GF-D8 (cell line): ENCODE data around the gene TRPT1.
"Not testable (repeated sequence)": the region's sequence is repeated elsewhere in the genome, so short reads cannot be mapped to it uniquely, and the experiment has no call there.

Experiments used
- DNase-seq: peaks from one replicate; lab custom pipeline; 2025; lab: John Stamatoyannopoulos, UW

TRPT1 gene

GRCh38 chr11:64258356-64258755, 32.4 kb upstream of the TRPT1 start:
- DNase-seq, result no peak

- DNase-seq, result no peak
Observed at GRCh38 chr11:64256300-64256699, 30.3 kb upstream of the TRPT1 start.

GRCh38 chr11:64255135-64256128, 29.4 kb upstream of the TRPT1 start:
- DNase-seq, result no peak

- DNase-seq, result no peak
Observed at GRCh38 chr11:64254326-64254725, 28.3 kb upstream of the TRPT1 start.

DNA sequence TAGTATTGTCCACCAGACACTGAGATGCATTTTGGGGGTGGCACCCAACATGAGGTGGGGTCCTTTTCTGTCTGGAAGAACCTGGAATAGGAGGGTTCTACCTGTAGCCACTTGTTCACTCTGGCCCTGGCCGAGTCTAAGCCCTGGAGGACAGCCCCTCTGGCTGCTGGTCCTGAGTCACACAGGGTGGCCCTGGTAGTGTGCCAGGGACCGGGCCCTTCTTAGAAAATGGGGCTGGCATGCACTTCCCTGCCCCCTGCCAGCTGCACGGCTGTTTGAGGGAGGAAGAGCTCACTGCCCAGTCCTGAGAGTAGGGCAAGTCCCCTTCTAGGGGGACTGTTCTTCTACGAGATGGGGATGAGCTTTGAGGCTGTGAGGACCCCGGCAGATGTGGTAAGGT, 27.5 kb upstream of the TRPT1 start:
- no peak for DNase-seq

GRCh38 chr11:64253043-64253442, 27.1 kb upstream of the TRPT1 start:
- DNase-seq, result no peak

- DNase-seq, result no peak
Observed at GRCh38 chr11:64252003-64252872, 26.3 kb upstream of the TRPT1 start.

DNA sequence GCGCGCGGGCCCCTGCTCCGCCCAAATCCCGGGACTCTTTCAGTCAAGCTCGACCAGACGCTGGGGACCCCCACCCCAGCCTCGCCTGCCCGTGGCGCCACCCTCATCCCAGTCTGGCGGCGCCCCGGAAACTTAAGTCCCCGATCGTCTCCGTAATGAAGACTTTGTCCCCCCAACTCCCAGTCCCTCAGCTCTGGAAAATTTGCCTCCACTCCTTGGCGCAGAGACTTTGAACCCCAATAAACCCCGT, 25.7 kb upstream of the TRPT1 start:
- DNase-seq, result no peak

DNA sequence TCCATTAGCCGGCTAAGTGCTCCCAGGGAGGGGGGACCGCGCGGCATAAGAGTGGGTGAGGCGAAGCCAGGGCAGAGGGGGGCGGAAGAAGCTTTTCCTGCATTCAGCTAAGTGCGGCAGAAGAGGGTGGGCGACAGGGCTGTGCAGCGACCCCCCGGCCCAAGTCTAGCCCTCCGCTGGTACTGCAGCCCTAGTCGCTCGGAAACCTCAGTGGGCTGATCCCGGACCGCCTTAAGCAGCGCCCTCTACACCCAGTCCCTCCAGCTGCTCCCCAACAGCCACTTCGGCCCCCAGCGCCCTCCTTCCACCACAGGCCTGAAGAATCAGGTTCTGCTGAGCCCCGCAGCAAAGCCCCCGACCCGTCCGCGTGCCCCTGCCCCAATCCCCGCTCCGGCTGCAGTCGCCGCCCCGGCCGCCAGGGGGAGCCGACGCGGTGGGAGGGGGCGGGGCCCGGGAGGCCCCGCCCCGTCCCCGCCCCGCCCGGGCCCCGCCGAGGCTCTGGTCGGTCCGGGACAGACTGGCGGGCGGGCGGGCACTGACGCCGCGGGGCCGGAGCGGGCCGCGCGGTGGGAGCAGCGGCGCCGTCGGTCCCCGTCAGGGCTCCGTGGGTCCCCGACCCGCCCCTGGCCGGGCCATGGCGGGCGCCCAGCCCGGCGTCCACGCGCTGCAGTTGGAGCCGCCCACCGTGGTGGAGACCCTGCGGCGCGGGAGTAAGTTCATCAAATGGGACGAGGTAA, 25.2 kb upstream of the TRPT1 start, which contains the start of gene PLCB3:
PLCB3 (plus strand) TSS at position 515 of the 737 bp plus-strand sequence; CDS start at position 635, 120 bp downstream.
- no peak for DNase-seq

DNA sequence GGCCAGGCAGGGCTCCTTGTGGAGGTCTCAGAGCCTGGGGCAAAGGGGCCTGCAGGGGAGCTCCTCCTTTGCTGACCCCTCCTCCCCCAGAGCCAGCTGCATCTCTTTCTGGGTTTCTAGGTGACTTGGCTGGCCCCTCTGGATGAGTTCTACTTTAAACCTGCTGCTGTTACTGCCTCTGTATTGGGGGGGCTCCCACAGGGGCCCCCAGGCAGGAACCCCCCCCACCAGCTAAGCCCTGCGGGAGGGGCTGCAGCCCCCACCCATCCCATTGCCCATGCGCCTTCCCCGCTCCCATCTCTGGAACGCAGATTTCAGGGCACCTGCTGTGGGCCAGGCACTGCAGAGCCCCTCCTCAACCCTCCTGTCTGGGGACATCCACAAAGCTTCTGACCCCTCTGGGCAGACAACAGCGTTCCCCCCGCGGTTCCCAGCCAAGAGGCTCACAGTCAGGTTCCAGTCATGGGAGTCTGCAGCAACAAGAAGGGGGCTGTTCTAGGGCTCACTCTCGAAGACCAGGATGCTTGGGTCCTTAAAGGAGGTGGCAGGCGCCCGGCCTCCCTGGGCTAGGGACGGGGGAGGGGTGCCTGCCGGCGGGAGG, 24.5 kb upstream of the TRPT1 start:
- DNase-seq, result no peak

DNA sequence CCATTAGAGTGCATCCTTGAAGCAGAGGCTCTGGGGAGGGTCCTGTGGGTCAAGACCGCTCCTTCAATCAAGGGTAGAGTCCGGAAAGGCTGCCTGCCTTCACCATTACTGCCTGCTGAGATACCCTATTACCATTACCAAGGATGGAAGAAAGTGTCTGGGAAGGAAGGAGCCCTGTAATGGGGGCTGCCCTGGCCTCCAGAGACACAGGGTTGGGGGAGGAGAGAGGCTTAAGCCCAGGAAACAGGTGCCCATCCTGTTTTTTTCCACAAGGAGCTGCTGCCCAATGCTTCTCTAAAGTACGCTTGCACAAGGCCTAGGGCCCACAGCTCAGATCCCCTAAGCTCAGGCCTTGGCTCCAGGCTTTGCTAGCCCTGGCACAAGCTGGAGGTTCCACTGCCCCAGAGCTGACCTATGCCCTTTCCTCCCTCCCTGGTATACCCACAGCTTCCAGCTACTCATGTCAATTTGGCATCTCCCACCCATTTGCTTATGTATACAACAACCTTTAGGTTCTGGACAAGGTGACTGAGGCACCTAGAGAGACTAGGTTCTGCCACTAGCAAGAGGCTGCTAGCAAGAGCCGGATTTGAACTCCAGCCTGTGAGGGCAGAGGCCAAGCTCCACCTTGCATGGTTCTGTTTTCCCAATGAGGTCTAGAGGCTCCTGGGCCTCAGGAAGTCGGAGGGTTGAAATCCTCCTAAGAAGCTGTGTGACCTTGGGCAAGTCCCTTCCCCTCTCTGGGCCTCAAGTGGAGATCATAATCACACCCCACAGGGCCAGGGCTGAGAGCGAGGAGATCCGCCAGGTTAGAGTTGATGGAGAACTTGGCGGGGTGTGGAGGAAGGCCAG, 23.8 kb upstream of the TRPT1 start:
- peak; percentile 28 for DNase-seq

DNA sequence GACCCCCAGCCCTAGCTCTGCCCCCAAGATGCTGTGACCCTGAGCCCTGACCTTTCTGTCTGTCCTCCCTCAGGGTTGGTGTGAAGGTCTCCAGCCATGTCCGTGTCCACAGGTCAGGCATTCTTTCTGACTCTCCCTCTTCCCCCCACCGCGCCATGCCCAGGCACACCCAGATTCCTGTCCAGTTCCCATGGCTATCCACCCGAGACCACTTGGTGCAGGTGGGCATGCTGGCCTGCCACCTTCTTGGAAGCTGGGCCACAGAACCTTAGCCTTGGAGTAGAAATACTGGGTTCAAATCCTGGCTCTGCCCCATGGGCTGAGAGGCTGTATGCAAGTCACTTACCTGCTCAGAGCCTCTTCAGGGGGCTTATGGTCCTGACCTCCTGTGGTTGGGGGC, 23.1 kb upstream of the TRPT1 start:
- no peak for DNase-seq

GRCh38 chr11:64248578-64248977, 22.6 kb upstream of the TRPT1 start:
- no peak for DNase-seq

DNA sequence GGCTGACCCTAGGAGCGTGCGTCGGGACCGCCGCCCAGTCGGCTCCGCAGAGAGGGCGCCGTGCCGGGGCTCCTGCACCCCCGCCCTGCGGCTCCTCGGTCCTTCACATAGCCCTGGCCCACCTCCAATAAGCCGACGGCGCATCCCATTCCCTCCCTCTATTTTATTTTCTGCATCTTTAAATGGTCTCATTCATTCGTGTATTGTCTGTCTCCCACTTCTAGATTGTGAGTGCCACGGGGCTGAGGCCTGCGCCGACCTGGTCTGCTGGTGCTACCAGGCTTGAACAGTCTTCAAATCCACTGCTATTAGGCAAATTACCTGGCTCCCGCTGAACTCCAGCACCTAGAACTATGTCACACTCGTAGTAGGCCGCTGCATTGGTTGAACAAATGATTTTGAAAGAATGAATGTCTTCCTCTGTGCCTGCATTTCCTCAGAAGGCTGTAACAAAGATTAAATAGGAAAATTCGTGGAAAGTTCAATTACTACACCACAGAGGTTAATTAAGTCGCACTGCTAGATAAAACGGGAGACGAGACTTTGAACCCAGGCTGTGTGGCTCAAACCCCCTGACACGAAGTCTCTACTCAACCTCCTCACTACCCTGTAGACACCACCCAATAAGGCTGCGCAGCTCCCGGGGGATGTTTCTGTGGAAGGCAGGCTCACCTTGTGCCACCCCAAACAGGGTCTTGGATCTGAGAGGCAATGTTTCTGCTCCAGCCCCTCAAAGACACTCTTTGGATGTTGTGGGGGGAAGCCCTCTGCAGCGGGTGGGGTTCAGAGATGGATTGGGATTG, 21.9 kb upstream of the TRPT1 start:
- DNase-seq, result no peak

- DNase-seq, result peak; percentile 47
Observed at GRCh38 chr11:64246871-64247728, 21.1 kb upstream of the TRPT1 start, which contains the start of gene PPP1R14B. Gene PPP1R14B (minus strand): TSS chr11:64246943. CDS start chr11:64246673, 270 bp downstream.

- not testable (repeated sequence) for DNase-seq
Observed at GRCh38 chr11:64246621-64246870, 20.6 kb upstream of the TRPT1 start.

DNA sequence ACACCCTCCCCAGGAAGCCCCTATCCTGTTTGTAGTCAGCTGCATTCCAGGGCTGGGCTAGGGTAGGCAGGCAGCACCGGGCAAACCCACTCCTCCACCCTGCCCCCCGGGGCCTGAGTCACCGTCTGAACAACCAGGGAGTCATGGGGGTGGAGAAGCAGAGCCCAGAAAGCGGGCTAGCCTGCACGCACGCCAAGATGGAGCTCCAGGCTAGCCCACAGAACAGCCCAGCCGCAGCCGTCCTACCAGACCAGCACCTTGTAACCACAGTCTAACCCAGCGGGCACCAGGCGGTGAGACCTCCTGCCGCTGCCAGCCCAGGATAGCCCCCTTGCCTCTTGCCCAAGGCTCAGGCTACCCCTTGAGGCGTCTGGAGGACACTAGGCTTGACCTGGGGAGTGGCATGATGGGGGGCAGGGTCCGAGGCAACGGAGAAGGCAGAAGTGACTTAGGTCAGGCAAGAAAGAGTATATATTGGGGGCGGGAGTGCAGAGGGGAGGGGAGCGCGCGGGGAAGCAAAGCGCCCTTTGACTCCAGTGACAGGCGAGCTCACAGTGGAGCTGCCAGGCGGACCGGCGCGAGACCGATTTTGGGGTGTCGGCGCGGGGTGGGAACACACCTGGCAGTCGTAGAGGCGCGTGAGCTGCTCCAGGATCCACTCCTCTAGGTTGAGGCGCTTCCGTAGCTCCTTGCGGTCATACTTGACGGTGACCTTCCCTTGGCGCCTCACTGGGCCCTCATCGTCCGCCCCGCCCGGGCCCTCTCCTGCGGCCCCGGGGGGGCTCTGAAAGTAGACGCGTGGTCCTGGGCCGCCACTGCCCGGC, 20.0 kb upstream of the TRPT1 start:
- DNase-seq, result no peak

DNA sequence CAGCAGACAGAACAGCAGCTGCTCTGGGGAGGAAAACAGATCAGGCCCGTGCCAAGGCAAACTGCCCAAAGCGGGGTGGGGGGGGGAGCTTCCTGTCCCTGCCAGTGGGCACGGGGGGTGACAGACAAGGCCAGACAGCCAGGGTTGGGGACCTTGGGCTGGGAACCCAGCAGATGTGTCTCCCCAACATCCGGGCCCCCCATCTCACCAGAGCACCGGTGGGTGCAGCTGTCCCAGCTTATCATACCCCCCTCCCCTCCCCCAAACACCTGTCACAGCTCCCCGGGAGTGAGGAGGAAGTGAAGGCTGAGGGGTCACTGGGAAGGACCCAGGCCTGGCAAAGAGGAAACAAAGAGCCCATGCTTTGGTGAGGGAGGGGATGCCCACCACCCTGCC, 19.4 kb upstream of the TRPT1 start:
- DNase-seq, result peak; percentile 32
